HG02798 (cell line): ENCODE measurements around the gene SAMD14.
A peak's percentile ranks its signal among the peaks of the same experiment; 100 is the strongest.

Source experiments
- ATAC-seq: cut with Tn5 transposase; IDR thresholded peaks from one replicate; pipeline ENCODE4 v1.9.1; 2021; ENCODE audit warnings: mild to moderate bottlenecking; ENCODE audit not compliant: unreplicated experiment, poor library complexity

The SAMD14 gene

GRCh38 chr17:50129728-50130558 lies at the start of gene SAMD14:
TSS of gene SAMD14 (minus strand) at chr17:50130160. CDS start at chr17:50124959, 5,201 bp downstream.
- ATAC-seq, result peak; percentile 45

- peak; percentile 68 for ATAC-seq
These were observed 48.2 kb upstream of the SAMD14 start for GRCh38 chr17:50177983-50178834.

- ATAC-seq, result no peak
These were observed 47.5 kb upstream of the SAMD14 start for GRCh38 chr17:50177476-50177875.

- no peak for ATAC-seq
These were observed 46.8 kb upstream of the SAMD14 start for GRCh38 chr17:50176559-50177357.

GRCh38 chr17:50175035-50175807 lies 45.3 kb upstream of the SAMD14 start:
- ATAC-seq, result no peak

GRCh38 chr17:50174444-50174843 lies 44.5 kb upstream of the SAMD14 start:
- no peak for ATAC-seq

- no peak for ATAC-seq
These were observed 43.5 kb upstream of the SAMD14 start for GRCh38 chr17:50173335-50173941.

GRCh38 chr17:50172936-50173334 lies 43.0 kb upstream of the SAMD14 start:
- ATAC-seq, result no peak

- ATAC-seq, result no peak
These were observed 42.2 kb upstream of the SAMD14 start for GRCh38 chr17:50172130-50172529.

- ATAC-seq, result no peak
These were observed 41.6 kb upstream of the SAMD14 start for GRCh38 chr17:50171371-50172071.

GRCh38 chr17:50170662-50171370 lies 40.9 kb upstream of the SAMD14 start:
- ATAC-seq, result peak; percentile 73

GRCh38 chr17:50169881-50170459 lies 40.0 kb upstream of the SAMD14 start:
- no peak for ATAC-seq

GRCh38 chr17:50169121-50169764 lies 39.3 kb upstream of the SAMD14 start:
- no peak for ATAC-seq

GRCh38 chr17:50168319-50168718 lies 38.4 kb upstream of the SAMD14 start:
- ATAC-seq, result no peak

GRCh38 chr17:50167371-50167770 lies 37.4 kb upstream of the SAMD14 start:
- ATAC-seq, result no peak

- no peak for ATAC-seq
These were observed 36.7 kb upstream of the SAMD14 start for GRCh38 chr17:50166518-50167181.
